Hepatocyte (in vitro differentiated cells): ENCODE results near the gene MRM1.

ENCODE experiments used
- CTCF ChIP-seq: fragments of 200-600 bp; sonication (generic); IDR thresholded peaks from 2 replicates; pipeline ENCODE4 v1.5.1; 2016; ENCODE audit warnings: antibody characterized with exemption, mild to moderate bottlenecking; ENCODE audit not compliant: poor library complexity
- EZH2 ChIP-seq: fragments of 200-600 bp; sonication (generic); IDR thresholded peaks from 2 replicates; pipeline ENCODE4 v1.6.1; 2016; ENCODE audit warnings: antibody characterized with exemption, mild to moderate bottlenecking, borderline replicate concordance

GRCh38 chr17:36616061-36617029 lies 15.0 kb downstream of the MRM1 start:
- no peak for TF ChIP-seq EZH2
- no peak for TF ChIP-seq CTCF
